ENCODE data around the gene TSPAN33.
"Not testable (repeated sequence)": the region's sequence is repeated elsewhere in the genome, so short reads cannot be mapped to it uniquely, and the experiment has no call there.

The TSPAN33 gene, protein sequence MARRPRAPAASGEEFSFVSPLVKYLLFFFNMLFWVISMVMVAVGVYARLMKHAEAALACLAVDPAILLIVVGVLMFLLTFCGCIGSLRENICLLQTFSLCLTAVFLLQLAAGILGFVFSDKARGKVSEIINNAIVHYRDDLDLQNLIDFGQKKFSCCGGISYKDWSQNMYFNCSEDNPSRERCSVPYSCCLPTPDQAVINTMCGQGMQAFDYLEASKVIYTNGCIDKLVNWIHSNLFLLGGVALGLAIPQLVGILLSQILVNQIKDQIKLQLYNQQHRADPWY

DNA sequence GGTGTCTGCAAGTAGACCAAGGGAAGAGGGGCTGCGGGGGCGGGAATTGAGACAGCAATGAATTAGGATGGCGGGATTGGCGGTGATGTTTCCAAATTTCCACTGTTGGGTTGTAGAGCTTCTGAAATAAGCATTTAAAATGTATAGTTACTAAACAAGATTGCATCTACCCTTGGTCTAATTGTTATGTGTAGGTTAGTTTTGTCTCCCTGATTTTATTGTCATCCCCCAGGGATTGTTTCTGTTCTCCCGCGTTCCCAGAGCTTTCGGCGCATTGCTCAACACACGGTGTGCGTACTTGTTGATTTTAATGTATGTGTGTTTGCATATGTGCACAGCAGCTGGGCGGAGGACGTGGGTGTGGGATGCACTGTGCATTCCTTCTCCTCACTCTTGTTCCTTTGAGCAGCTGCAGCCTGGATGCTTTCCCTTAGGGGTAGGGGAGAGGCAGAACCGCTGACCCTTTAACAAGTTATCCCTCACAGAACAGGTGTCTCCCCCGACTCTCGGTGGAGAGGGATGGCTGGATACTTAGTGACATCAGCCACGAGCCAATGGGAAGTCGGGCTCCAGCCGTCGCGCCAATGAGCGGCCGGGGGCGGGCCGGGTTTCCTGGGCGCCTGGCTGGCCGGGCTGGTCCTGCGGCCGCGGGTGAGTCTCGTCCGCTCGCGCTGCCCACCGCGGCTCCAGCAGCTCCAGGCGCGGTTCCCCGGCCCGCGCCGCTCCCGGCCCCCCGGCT, at the start of gene TSPAN33:
TSPAN33 (plus strand) TSS at position 613 of the 739 bp plus-strand sequence. CDS start 274 bp downstream, outside the sequence.
- peak; percentile 92 for DNase-seq

DNA sequence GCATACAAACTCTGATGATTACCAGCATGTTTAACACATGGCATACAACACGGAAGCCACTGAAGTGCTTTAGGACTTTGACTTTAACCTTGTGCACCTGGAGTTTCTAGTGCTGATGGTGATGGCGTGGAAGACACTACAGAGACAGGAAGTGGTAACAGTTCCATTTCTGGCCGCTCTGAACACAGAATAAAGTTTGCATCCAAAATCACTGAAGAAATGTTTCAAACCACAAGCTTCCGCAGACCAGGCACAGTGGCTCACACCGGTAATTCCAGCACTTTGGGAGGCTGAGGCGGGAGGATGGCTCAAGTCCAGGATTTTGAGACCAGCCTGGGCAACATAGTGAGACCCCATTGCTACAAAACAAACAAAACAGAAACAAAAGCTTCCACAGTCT, 49.2 kb upstream of the TSPAN33 start:
- DNase-seq: no peak

DNA sequence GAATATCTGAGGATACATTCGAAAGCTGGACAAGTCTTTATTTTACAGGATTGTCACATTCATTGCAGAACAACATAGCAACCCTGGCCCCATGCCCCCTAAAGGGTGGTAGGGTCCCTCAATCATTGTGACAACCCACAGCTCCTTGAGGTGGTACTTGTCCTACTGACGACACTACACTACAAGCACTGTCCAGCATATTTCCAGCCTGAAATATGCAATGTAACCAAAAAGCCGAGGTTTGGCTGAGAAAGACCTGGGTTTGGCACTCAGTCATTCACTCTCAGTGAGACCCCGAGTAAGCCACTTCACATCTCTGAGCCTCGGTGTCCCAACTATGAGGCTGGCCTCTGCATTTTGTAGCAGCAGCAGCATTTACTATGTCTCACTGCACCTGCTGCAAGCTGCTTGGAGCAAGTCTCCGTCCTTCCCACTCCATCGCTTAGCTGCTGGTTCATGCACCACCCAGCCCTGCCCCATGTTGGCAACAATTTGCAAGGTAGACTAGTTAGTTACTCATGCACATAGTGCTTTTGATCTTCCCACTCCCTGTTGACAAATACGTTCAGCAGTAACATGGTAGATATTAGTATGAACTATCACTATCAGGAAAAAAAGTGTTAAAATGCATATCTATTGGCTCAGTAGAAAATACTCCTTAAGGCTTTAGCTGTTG, 46.0 kb upstream of the TSPAN33 start:
- no peak for DNase-seq

DNA sequence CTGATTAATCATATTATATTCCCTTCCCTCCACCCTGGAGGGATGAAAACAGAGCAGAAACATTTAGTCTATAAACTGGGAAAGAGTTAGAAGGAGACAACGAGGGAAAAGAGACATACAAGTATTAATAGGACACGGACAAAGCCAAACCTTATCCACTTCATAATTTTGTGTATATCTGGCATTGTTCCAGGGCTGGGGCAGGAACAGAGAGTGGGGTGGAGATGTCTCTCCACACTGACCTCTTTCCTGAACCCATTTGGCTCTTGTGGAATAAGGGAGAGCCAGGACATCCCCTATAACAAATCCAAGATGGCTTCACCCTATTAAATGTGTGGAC, 43.7 kb upstream of the TSPAN33 start:
- DNase-seq: no peak

DNA sequence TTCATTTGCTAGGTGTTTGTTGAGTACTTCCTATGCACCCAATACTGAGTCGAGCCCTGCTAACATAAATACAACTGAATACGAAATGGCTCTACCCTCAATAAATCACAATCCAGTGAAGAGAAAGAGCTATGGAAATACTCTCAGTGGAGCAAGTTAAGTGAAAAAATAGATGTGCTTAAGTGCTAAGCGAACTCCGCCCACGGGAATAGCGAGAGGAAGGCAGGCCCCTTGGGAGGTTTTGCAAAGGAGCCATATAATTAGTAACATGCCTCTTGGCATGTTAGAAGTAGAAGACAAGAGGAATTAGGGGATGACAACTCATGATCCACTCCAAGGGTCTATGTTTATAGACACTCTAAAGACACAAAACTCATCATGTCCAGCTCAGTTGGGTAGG, 42.8 kb upstream of the TSPAN33 start:
- DNase-seq: no peak

DNA sequence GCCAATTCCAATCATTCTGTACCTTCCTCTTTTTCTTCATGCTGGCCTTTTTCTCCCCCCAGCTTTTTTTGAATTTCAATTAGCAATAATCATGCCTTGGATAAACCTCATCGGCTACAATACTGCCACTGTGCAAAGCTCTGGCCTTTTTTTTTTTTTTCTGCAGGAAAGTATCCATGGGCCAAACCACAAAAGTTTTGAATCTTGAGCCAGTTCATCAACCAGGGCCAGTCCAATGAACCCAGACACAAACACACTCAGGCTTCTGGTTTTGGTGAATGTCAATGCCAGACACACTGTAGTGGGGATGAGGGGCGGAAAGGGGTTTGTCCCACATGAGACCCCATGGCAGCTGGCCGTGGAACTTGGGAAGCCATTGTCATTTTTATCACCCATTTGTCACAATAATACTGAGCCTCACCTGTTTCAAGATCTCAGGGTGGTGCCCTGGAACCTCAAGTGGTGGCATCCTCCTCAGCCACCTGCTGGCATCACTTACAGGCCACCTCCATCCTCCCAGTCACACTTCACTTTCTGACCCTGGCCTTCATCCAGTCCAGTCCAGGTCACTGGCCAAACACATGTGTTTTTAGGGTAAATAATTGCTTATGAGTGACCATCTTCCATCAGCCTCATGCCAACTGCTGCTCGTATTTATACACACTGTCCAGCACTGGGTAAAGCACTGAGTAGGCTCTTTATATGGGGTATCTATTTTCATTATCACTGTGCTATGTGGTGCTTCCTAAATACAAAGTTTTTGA, 40.8 kb upstream of the TSPAN33 start:
- DNase-seq: no peak

DNA sequence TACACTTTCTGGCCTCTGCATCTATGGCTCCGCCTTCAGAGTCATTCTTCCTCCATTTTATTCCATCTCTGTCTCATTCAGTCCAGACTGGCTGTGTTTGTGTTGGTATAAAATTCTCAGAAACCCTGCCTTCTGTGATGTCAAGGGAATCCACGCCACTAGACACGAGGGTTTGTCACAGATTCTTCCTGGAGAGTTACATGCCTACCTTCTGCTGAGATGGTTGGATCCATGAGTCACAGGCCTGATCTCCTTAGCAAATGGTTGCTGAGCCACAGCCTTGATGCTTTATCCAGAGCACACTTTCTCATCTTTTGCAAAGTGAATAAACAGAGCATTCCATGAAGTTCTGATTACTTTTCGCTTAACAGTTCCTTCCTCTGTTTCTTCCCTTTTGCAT, 35.9 kb upstream of the TSPAN33 start:
- peak; percentile 25 for DNase-seq

DNA sequence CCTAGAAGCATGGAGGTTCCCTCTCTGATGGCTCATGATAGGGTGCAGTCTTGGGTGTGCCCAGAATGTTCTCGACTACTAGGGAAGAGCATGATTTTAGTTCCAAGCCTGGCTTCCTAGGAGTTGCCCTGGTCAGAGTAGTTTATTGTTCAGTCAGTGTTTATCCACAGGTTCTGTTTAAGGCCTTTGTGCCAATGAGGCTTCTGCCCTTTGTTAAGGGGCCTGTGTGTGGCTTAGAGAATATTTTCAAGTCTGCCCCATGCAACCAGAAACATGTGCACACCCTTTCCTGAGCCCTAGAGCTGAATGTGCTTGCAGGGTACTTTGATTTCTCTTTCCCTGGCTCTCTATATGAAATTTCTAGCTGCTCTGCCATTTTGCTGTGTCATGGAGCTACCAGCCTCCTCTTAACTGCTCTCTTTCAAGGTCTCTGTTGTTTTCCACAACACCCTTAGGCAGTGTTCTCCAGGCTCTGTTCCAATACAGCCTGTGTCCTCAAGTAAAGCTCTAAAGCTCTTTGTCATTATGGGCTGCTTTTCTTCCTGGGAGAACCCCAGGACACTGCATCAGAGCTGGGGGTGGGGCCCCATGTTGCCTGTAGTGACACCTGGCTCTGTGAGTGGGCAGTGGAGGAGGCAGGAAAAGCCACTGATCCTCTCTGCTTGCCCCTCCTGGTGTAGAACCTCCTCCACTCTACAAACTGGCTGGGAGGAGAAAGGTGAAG, 34.1 kb upstream of the TSPAN33 start:
- peak; percentile 95 for DNase-seq

DNA sequence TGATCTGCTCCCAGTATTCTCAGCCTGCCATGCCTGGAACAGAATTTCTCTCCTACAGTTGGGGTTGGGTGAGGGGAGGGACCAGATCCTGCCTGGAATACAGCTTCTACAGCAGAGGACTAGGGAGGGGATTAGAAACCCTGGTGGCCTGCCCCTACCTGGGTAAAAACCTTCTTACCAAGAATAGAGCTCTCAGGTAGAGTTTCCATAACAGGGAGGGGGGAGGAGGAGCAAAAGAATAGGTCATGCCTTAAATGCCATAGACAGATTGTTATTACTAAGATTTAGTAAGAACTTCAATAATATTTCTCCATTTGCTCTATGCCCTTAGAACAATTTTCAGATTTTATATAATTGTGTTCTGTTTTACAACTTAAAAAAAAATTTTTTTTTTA, 33.5 kb upstream of the TSPAN33 start:
- DNase-seq: no peak

DNA sequence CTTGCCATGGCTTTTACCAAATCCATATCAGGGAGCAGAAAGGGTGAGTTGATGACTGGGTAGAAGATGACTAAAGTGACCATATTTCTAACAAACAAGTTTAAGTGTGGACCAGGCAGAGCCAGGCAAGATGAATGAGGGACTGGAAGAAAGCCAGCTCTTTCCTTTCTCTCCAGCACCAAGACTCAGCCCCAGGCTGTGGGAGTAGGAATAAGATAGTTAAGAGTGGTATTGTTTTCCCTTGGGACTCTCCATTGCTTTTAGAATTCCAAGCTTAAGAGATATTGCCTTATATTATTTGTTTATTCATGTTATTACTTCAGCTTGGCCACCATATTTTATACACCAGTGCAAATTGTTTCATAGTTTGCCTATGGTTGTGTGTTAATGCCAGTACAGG, 28.8 kb upstream of the TSPAN33 start:
- DNase-seq: no peak

DNA sequence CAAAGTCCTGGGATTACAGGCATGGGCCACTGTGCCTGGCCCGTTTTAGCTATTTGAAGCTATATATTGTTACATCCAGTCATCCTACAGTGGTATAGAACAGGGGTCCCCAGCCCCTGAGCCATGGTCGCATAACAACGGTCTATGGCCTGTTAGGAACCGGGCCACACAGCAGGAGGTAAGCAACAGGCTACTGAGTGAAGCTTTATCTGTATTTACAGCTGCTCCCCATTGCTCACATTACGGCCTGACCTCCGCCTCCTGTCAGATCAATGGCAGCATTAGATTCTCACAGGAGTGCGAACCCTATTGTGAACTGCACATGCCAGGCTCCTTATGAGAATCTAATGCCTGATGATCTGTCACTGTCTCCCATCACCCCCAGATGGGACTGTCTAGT, 26.3 kb upstream of the TSPAN33 start:
- no peak for DNase-seq

DNA sequence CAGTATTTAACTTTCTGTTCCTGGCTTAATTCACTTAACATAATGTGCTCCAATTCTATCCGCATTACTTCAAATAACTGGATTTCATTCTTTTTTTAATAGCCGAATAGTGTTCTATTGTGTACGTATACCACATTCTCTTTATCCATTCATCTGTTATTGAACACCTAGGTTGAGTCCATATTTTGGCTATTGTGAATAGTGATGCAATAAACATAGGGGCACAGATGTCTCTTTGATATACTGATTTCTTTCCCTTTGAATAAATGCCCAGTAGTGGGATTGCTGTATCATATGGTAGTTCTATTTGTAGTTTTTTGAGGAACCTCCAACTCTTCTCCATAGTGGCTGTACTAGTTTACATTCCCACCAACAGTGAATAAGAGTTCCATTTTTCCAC, 25.5 kb upstream of the TSPAN33 start:
- DNase-seq: no peak

DNA sequence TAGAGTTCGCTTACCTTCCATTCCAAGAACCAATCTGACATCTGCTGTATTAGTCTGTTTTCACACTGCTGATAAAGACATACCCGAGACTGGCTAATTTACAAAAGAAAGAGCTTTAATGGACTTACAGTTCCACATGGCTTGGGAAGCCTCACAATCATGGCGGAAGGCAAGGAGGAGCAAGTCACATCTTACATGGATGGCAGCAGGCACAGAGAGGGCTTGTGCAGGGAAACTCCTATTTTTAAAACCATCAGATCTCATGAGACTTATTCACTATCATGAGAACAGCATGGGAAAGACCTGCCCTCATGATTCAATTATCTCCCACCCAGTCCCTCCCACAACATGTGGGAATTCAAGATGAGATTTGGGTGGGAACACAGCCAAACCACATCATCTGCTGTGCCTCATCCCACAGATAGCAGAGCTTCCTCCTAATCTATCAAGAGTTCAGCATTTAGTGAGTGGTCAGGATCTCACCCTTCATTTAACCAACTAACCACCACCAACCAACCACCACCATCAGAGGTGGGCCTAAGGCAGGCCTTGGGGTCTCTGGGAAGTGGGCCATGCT, 22.9 kb upstream of the TSPAN33 start:
- DNase-seq: not testable (repeated sequence)

DNA sequence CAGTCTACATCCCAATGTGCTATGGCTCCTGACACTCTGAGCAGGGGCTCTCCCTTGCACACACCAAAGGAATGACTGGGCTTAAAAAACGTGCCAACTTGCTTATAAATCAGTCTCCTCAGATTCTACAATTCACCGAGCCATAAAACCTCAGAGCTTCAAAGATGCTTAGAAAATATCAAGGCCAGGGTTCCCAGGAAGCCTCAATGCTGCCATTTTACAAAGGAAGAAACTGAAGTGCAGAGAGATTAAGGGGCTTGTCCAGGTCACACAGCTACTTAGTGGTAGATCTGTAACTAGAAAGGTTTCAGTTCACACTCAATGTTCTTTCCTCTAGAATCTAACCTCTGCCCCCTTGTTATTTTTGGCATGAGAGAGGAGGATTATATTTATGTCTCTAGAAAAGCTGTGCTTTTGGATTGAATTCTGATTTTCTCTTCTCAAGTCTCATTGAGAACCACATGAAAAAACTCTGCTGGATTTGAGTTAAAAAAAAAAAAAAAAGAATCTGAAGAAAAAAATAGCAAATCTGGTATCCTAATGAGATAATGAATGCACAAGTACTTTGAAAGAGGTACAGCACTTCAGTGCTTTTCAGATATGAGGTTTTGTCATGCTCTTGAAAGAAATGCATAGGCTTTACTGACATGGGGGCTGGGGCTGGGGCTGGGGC, 22.3 kb upstream of the TSPAN33 start:
- no peak for DNase-seq

DNA sequence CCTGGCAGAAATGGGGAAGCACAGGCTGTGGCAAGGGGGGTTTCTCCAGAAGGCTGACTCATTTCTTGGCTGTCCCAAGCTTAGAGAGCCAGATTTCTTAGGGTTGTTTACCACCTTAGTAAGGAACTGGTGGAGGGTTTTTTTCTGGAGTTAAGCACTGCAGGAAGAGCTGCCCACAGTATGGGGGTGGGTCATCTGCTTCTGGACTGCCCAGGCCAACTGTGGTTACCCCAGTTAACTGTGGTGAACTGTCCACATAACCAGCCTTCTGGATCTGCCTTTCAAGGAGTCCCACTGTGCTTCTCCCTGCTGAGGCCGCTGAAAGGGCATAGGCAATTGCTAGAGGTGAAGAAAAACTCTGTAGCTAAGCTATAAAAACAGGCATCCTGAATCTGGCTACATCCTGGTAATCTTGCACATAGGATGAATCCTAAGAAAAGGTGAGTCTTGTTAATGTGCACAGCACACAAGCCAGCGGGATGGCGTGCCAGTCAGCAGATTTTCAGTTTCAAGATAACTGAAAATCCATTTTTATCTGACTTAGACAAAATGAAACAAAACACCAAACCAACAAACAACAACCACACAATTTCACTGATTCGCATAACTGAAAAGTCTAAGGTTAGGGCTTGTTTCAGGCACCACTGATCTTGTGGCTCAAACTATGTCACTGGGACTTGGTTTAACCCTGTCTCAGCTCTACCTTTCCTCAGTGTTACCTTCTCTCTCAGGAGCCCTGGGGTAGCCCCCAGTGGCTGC, 21.6 kb upstream of the TSPAN33 start:
- no peak for DNase-seq

DNA sequence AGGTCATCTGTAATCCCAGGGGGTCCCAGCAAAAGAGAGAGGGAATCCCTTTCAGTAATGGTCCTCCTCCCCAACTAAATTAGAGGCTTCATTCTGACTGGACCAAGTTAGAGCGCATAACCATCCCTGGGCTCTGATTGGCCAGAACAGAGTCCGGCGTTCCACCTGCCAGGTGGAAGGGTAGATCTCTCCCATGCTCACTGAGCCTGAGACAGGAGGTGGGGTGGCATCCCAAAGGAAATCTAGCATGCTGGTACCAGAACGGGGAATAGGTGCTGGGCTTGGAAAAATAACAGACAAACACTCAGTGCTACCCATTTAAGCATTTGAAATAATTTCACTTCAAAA, 21.0 kb upstream of the TSPAN33 start:
- no peak for DNase-seq

DNA sequence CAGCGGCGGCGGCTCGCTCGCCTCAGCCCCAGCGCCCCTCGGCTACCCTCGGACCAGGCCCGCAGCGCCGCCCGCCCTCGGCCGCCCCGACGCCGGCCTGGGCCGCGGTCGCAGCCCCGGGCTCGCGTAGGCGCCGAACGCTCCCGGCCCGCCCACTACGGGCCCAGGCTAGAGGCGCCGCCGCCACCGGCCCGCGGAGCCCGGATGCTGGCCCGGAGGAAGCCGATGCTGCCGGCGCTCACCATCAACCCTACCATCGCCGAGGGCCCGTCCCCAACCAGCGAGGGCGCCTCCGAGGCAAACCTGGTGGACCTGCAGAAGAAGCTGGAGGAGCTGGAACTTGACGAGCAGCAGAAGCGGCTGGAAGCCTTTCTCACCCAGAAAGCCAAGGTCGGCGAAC, 18.2 kb upstream of the TSPAN33 start:
- no peak for DNase-seq

DNA sequence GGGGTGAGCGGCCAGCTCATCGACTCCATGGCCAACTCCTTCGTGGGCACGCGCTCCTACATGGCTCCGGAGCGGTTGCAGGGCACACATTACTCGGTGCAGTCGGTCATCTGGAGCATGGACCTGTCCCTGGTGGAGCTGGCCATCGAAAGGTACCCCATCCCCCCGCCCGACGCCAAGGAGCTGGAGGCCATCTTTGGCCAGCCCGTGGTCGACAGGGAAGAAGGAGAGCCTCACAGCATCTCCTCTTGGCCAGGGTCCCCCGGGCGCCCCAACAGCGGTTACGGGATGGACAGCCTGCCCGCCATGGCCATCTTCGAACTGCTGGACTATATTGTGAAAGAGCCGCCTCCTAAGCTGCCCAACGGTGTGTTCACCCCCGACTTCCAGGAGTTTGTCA, 17.4 kb upstream of the TSPAN33 start:
- no peak for DNase-seq

DNA sequence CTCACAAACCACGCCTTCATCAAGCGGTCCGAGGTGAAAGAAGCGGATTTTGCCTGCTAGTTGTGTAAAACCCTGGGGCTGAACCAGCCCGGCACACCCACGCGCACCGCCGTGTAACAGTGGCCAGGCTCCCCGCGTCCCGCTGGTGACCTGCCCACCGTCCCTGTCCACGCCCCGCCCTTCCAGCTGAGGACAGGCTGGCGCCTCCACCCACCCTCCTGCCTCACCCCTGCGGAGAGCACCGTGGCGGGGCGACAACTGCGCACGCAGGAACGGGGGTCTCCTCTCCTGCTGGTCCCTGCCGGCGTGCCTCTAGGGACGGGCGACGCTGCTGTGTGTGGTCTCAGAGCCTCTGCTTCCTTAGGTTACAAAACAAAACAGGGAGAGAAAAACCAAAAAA, 16.9 kb upstream of the TSPAN33 start:
- no peak for DNase-seq

DNA sequence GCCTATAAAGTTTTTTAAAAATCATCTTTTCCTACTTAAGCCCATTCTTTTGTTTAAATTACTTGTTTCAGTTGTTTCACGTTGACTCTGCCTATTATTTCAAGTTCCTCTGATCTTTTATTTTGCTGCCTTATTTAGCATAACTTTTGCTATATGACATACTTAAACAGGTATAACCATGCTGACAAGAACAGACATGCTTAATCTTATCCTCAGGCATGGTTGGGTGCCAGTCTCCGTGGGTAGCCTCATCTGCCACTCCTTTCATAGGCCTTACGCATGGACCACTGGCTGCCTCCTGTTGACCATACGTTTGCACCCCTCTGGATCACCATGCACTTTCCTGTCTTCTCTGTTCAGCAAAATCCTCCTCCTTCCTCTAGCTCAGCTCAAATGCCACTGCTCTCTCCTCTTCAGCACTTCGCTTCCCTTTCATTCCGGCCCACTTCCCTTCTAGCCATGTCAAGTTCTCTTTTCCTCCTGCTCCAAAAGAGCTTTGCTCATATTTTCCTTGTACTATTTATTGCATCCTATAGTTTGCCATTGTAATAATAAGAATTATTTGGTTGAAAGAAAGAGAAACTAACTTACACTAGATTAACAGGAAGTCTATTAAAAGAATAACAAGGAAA, 10.0 kb upstream of the TSPAN33 start:
- DNase-seq: no peak
